ENCODE measurements around the gene KLHDC4.
"Not testable (repeated sequence)": the region's sequence is repeated elsewhere in the genome, so short reads cannot be mapped to it uniquely, and the experiment has no call there.

KLHDC4 gene

DNA sequence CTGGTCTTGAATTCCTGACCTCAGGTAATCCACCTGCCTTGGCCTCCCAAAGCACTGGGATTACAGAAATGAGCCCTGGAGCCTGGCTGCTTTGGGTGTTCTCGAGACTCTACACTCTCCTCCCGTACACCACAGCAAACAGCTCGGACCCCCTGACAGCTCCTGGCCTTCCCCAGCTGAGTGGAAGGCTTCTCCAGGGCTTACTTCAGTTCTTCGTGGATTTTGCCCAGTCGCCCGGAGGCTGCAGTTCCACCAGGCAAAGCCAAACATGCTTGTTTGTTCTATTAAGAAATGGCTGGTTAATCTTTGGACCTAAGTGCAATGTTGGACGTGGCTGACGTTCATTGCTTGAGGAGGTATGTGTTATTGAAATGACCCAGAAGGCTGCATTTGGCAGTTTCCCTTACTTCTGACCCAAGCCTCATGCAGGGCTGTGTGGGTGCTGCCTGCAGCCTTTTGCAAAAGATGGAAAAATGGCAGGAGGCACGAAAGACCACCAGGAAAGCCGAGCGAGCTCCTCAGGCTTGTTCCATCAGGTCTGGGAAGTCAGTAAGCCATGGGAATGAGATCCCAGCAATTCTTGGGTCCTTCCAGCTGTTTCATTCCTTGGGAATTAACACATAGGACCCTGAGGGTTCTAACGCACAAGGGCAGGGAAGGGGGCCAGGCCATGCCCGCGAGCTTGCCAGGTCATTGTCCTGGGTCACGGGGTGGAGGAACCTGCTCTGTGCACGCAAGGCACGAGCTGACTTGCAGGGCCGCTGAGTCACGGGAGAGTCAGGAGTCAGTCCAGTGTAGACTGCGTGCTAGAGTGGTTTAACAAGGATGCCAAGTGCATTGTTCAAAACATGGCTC lies 23.9 kb upstream of the KLHDC4 start:
- TF ChIP-seq CTCF (IDR thresholded peaks at IDR 0.05; ENCODE audit: low read depth, low read length) (no peak), POLR2A (IDR thresholded peaks at IDR 0.05; ENCODE audit: extremely low read depth, insufficient read length) (no peak), MAX (IDR thresholded peaks at IDR 0.05; ENCODE audit: low read depth, low read length) (no peak), MYC (IDR thresholded peaks at IDR 0.05; ENCODE audit: low read depth, low read length) (no peak)
- no peak for DNase-seq (ENCODE audit: low read depth)
- H3K4me3 ChIP-seq (ENCODE audit: low read depth, low read length), result no peak overlapping the region

DNA sequence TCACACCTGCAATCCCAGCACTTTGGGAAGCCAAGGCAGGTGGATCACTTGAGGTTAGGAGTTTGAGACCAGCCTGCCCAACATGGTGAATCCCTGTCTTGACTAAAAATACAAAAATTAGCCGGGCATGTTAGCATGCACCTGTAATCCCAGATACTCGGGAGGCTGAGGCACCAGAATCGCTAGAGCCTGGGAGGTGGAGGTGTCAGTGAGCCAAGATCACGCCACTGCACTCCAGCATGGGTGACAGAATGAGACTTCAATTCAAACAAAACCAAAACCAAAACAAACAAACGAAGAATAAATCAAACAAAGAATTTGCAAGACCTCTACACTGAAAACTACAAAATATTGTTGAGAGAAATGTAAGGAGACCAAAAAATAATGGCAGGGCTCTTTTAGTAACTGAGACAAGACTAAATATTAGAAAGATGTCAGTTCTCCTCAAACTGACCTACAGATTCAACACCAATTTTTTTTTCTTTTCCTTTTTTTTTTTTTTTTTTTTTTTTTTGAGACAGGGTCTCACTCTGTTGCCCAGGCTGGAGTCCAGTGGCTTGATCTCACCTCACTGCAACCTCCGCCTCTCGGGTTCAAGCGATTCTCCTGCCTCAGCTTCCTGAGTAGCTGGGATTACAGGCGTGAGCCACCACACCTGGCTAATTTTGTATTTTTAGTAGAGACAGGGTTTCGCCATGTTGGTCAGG lies 23.1 kb upstream of the KLHDC4 start:
- not testable (repeated sequence) for DNase-seq (ENCODE audit: low read depth); H3K4me3 ChIP-seq (ENCODE audit: low read depth, low read length)

GRCh38 chr16:87787451-87788091 lies 21.8 kb upstream of the KLHDC4 start:
- not testable (repeated sequence) for DNase-seq (ENCODE audit: low read depth); H3K4me3 ChIP-seq (ENCODE audit: low read depth, low read length)

DNA sequence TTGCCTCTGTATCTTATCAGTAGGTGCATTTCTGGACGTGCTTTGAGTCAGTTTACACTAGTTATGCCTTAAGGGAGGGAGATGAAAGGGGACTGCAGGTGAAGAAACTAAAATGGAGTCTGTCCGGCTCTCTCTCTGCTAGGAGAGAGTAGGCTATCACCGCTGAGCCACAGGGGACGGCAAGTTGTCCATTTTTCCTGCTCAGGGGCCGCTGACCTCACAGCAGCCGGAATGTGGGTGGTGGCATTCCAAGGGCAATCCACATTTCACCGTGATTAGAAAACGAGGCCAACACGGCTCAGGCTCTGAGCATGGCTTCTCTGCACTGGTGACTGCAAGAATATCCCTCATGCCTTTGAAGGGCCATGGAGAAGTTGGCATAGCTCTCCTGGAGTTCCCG lies 19.0 kb upstream of the KLHDC4 start:
- no peak for DNase-seq (ENCODE audit: low read depth)
- H3K4me3 ChIP-seq (ENCODE audit: low read depth, low read length), result no peak overlapping the region
- TF ChIP-seq MAX (IDR thresholded peaks at IDR 0.05; ENCODE audit: low read depth, low read length) (no peak), MYC (IDR thresholded peaks at IDR 0.05; ENCODE audit: low read depth, low read length) (no peak), CTCF (IDR thresholded peaks at IDR 0.05; ENCODE audit: low read depth, low read length) (no peak), POLR2A (IDR thresholded peaks at IDR 0.05; ENCODE audit: extremely low read depth, insufficient read length) (no peak)

DNA sequence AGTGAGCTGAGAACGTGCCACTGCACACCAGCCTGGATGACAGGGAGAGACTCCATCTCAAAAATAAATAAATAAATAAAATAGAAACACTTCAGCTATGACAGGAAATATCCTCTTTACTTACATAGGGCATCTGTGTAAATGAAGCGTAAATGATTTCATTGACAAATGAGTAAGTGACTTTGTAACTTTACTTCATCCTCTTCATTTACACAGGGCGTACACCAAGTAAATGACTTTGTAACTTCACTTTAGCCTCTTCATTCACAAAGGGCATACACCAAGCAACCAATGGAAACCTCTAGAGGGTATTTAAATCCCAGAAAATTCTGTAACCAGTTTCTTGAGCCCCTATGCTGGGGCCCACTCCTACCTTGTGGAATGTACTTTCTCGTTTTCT lies 16.2 kb upstream of the KLHDC4 start:
- no peak for TF ChIP-seq MAX (IDR thresholded peaks at IDR 0.05; ENCODE audit: low read depth, low read length)
- H3K4me3 ChIP-seq (ENCODE audit: low read depth, low read length), result no peak overlapping the region
- DNase-seq (ENCODE audit: low read depth), result no peak

DNA sequence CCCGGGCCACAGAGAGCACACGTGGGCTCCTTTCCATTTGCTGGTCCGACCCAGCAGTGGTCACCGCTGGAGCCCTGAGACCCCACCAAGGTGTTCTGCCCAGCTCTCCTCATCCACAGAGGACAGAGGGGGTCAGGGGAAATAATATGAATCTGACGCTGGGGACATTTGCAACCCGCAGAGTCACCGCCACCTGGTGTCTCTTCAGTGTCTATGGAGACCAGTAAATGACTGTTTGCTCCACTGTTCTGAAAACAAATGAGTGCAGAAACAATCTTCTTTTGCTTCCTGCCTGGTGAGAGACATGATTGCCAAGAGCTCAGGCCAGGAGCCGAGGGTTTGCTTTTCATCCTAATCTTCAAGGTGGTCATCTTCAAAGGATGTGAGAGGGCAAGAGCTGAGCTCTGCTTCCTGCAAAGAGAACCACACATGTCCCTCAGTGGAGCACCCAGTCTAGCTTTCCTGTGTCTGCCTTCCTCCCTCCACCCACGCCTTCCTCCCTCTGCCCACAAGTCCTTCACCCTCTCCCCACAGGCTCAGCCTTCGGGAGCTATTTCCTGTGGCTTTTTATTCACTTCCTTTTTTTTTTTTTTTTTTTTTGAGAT lies 14.7 kb upstream of the KLHDC4 start:
- peak overlapping the region; percentile 12 for H3K4me3 ChIP-seq (ENCODE audit: low read depth, low read length)
- TF ChIP-seq POLR2A (IDR thresholded peaks at IDR 0.05; ENCODE audit: extremely low read depth, insufficient read length) (no peak), MAX (IDR thresholded peaks at IDR 0.05; ENCODE audit: low read depth, low read length) (peak; percentile 80), CTCF (IDR thresholded peaks at IDR 0.05; ENCODE audit: low read depth, low read length) (peak; percentile 19), MYC (IDR thresholded peaks at IDR 0.05; ENCODE audit: low read depth, low read length) (peak; percentile 75; the same call in 1 of the 2 replicates)
- peak; percentile 100 for DNase-seq (ENCODE audit: low read depth)
